Hematopoietic multipotent progenitor cell (in vitro differentiated cells): ENCODE results near the gene RUNX3. TPM values are rescaled to one million over a fixed set of nuclear protein-coding genes. Genes with fewer than 3 reads are reported as not detected.
A peak's percentile ranks its signal among the peaks of the same experiment; 100 is the strongest.

ENCODE experiments used
- DNase-seq, 3 donors: peaks; one replicate each; pipeline ENCODE4 v3.0.0-alpha.2; 2011 to 2015; ENCODE audit warnings: low read depth in 2 of 3, low spot score in 2 of 3
- total RNA-seq: library from RNA; depleted of rRNA; stranded (reverse); fragments of >200 nt; gene quantifications from one replicate; pipeline ENCODE4 v1.2.3, GENCODE V29; 2012

The RUNX3 gene
- total RNA-seq, 1 donor, result 22.9 TPM

DNA sequence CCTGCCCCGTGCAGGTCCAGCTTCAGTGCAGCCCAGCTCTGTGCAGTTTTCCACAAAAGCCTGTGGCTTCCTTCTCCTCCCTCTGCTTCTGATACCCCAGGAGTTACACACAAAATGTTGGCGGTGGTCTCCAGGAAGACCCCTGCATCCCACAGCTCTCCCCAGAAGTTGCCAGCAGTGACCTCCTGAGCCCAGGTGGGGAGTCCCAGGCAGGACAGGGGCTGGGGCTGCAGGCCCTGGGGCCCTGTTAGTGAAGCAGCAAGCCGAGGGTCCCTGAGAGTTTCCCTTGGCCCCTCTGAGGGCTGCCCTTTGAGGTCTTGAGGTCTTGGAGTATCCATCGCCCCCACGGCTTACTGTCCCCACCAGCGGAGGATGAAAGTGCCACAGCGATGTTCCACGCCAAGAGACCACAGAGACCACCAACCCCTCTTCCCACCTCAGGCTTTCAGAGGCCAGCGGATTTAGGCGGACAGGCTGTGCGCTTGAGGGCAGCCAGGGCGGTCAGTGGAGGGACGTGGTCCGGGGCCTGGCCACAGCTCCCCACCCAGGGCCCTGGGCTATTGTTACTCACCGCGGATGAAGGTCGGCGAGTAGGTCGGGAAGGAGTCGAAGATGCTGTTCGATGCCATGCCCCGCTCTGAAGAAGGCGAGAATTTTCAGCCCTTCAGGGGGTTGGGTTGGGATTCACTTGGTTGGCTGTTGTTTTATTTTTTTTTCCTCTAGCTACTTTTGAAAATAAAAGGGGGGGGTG, 34.0 kb upstream of the RUNX3 start:
- DNase-seq, result no peak

DNA sequence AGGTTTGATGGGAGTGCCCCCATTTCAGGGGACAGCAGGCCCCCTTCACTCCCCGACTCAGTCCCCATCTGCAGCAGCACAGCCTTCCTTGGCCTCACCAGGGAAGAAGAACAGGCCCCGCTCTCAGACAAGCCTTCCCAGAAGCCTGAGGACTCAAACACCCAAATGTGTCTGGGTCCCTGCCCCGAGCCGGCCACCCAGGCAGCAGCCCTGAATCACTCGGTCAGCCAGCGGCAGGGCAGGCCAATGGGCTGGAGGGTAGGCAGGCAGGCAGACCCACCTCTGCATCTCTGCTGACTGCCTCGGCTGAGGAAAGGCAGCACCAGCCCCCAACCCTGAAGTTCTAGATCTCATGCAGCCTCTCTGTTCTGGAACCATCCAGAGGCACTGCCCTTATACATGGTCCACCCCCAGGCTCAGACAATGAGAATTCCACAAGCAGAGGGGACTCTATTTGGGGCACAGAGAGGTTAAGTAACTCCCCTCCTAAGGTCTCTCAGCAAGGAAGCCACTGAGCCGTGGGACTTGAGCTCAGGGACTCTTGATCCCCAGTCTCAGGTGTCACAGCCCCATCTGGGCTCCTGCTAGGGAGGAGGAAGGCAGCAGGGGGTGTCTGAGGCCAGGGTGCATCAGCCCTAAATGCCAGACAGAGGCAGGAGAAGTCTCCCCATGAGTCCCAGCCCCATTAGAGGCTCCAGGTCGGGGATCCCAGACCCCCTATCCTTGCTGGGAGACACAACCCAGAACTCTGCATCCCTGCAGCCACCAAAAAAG, 33.2 kb upstream of the RUNX3 start:
- DNase-seq, result no peak

DNA sequence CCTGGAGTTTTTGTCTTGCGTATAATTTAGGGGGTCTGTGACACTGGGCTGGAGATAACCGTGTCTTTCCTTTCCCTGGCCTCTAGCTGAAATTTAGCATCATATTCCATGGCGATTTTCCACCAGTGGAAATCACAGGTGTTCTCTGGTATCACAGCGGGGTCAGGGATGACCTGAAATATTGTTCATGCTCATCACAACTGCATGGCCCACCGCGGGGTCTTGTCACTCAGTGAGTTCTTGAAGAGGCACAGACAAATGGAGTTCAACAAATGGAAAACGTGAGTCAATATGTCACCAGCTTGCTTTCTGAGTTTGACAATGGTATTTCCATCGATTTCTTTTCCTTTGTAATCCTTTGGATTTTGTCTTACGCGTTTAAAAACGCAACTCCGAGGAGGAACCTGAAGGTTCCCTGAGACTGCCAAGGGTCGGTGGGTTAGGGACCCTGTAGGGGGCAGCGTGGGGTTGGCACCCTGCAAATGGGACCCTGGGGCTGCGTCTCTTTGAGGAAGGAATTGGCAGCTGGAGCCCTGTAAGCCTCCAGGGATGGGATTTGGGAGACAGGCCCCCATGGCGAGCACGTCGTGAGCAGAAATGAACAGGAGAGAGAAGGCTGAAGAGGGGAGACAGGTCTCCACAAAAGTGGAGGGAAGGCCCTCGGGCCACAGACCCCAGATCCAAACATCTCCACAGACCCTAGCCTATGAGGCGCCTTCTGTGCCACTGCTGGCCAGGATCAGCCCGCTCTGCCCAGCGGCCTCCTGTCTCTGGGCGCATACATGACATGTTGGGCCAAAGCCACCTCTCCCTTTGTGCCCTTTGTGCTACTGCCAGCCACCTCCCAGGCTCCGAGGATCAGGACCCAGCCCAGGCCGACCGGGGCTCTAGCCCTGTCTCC, 32.1 kb upstream of the RUNX3 start:
- DNase-seq, result no peak

DNA sequence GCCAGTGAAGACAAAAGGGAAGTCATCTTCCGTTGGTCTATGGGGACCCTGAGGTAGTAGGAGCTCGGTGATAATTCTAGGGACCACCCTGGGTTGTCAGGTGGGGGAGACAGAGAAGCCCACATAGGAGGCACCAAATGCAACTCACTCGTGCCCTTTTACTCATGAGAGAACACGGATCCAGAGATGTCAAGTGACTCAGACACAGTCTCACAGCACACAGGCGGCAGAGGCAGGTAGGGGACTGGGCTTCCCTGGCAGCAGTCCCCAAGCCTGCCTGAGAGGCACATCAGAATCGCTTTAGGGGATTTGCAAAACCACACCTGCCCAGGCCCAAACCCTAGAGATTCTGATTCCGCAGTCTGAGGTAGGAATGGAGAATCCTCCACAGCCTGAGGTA, 31.3 kb upstream of the RUNX3 start:
- no peak for DNase-seq

DNA sequence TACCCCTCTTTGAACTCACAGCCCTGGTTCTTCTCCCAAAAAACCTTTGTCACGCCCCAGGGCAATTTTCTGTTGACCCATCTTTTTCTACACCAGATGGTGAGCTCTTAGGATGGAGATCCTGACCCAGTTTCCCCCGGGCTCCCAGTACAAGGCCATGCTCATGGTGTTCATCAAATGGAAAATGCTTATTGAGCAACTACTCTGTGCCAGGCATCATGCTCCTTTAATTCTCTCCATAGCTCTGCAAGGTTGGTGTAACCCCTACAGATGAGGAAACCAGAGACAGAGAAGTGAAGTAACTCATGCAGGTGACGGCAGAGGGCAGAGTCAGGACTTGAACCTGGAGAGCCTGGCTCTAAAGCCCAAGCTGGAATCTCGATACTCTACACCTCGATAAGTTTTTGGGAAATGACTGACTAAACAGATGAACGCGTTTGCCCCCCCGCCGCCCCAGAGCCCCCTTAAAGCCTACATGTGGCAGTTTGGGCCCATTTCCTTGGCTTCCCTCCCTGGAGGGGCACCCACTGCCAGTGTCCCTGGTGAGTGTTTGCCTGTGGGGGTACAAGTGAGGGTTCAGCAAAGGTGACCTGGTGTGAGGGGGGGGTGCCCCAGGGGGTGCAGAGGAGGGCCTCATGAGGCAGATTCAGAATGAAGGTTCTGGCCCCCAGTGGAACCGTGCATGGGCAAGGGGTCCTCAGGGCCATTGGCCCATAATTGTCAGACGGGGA, 30.2 kb upstream of the RUNX3 start:
- DNase-seq, result no peak

DNA sequence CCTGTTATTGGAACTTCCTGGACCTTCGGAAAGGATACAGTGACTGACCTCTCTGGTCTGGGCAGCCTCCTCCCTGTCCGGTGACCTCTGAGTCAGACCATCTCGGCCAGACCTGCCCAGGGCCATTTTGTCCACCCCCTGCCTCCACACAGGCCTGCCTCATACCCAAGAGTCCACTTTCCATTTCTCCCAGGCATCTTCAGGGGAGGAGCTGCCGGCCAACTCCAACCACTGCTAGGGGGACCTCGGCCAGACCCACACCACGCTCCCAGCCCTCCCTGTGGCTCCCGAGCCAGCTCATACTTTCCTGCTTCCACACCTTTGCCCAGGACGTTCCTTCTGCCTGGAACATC, 29.5 kb upstream of the RUNX3 start:
- no peak for DNase-seq

DNA sequence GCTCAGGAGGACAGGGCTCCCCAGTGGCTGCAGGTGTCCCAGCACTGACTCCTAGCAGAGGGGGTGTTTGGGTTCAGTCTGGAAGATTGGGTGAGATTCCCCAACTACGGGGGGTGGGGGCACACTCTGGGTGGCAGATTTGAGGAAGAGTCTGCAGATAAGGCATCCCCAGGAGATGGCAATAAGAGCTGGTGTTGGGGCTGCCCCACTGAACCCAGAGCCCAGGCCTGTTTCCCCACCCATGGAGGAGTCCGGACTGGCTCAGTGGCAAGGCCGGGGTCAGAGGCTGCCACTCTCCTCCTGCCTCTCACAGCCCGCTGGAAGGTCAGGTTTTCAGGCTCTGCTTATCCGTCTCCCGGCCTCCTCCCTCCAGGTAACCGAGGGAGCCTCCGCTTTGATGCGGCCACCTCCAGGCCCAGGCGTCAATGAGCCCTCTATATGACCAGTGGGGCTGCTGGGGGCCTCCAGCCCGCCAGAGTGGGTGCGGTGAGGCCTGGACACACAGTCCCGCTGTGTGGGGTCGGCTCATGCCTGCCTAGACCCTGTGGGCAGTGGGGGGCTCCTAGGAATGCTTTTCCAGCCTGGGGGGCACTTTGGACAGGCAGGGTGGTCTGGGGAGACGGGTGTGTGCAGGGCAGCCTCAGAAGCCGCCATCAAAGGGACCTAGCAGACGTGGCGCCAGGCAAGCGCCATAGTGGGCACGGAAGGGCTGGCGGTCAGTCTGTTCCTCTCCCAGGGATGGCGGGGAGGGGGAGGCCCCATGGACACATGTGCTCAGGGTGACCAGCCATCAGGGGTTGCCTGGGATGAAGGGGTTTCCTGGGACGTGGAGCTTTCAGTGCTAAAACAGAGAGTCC, 28.9 kb upstream of the RUNX3 start:
- DNase-seq, result no peak

DNA sequence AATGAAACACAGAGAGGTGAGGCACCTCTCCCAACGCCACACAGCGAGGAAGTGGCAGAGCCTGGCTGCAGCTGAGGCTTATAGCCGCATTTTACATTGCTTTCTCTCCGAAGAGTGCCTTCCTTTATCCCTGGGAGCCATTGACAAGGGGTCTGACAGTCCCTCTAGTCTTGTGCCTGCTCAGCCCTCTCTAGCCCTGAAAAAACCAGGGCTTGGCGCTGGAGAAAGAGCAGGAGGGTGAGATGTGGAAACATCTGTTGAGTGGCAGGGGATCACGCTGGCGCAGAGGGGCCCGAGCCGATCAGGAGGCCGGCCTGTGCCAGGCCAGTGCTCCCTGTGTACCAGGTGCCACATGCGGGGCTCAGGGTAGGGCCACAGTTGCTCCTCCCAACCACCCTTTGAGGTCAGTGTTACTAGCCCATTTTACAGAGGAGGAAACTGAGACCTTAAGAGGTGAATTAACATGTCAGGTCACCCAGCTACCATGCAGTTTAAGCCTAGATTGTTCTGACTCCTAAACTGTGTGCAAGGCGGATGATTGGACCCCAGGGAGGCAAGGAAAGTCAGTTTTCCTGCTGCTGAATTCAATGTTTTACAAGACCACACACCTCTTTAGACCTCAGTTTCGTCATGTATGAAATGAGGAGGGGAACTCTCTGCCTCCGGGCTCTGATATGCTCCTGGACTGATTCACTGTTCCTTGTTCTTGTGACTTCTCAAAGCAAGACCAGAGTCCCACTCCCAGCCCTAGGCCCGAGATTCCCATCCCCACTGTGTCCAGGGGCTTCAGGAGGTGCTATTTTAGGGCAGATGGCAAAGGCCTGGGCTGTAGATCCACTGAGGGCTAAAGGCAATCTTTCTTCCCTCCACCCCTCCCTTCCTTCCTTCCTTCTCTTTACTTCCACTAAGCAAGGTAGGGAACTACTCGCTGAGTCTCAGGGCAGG, 28.0 kb upstream of the RUNX3 start:
- no peak for DNase-seq

DNA sequence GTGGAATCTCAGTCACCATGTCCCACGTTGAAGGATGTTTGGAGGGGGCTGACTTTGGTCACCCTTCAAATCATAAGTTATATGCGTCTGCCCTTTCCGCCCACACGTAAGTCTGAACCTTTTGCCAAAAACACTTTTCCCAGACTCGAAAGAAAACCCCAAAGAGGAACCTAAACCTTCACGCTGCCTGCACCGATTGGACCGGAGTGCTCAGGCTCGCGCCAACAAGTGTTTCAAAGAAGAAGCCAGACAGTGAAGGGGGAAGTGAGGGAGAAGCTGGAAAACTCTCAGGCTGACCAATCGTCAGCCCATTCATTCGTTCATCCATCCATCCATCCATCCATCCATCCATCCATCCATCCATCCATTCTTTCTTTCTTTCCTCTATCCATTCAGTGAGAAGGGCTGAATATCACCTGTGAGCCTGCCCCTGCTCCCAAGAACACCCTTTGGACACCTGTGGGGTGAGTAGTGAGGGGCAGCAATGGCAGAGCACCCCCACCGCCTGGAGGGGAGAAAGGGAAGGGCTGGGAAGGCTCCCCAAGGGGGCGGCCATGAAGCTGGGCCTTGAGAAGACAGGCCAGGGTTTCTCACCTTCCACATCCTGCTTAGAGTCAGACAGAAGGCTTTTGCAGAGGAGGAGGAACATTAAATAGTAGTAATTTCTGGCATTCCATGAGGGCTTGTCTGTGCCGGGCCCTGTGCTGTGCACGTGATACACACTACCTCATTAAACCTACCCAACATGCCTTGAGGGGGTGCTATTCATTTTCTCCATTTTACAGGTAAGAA, 27.1 kb upstream of the RUNX3 start:
- DNase-seq, result peak in 1 of 3 donors; percentile 58

DNA sequence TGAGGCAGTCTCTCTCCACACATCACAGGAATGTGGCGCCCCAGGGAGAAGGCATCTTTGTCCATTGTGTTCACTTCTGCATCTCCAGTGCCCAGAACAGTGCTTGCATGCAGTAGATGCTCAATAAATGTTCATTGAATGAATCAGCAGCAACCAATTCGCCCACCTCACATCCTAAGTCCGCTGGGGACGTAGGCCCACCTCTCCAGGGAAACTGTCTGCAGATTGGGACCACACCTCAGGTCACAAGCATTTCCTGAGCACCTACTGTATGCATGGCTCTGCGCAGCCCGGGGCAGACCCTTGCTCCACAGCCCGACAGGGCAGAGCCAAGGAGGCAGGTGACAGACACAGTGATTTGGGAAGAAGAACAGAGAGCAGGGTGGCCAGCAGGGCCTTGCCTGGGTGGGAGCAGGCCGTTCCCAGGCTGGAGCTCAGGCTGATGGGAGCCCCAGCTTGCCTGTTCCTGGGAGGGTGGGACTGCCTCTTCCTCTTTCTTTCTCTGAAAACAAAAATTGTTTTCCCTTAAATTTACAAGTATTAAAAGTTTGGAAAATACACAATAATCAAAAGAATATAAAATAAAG, 25.8 kb upstream of the RUNX3 start:
- no peak for DNase-seq

DNA sequence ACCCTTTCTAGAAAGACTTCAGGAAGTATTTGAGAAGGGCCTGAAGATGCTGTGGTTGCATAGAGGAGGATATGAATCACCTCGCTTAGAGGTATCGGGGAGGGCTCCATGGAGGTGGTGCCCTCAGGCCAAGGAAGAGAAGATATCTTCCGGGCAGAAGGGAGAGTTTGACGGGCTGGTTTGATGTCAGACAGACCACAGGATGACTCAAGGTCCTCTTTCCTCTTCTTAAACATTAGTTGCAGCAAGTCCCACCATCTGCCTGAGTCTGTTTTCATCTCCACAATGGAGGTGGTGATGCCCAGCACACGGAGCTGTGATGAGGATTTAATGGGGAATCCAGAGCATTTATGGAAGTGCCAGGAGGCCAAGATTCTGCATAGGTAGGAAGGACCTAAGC, 25.1 kb upstream of the RUNX3 start:
- peak in 2 of 3 donors; percentile 56 to 59 for DNase-seq

DNA sequence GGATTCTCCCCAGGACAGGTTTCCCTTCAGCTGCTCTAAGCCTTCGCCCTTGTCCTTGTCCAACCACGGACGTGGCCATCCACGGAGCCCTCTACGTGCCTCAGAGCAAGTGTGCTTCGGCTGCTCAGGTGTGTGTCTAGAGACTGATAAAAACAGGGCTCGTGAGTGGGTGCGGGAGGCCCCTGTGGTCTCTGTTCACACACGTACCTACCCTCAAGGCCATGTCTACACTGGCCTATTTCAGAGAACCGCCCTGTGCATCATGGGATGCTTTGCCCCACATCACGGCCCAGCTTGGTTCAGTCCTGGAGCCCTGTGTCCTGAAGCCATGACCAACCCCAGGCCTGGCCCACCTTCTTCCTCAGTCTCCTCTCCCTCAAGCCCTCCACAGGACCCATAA, 24.6 kb upstream of the RUNX3 start:
- no peak for DNase-seq

DNA sequence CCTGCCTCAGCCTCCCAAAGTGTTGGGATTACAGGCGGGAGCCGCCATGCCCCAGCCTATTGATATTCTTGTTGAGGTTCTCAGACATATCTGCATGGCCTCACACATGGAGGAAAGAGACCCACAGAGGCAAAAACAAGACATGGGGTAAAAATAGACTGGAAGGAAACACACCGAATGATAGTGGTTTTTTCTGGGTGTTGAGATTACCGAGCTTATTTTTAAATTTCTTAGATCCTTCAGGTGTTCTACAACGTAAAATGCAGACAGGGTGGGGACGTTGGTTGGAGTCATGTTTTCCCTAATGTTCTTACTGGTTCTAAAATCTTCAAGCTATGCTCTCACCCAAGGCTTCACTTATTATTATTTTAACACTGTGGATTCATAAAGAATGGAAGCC, 23.9 kb upstream of the RUNX3 start:
- no peak for DNase-seq

DNA sequence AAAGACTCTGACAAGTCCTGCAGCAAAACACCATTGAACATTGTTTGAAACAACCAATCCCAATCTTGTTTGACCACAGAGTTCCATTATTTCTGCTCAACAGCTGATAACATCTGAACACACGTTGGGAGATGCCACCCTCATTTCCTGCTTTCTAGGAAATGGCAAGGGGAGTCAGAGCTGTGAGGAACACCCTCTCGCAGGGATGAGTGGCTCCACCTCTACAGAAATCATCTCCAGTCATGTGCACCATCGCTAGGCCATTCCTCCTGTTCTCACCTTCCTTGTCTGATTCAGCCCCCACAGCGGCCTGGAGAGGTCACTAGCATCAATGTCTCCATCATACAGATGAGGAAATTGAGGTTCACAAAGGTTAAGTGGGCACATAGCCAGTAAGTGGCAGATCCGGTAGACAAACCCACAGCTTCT, 22.4 kb upstream of the RUNX3 start:
- no peak for DNase-seq

DNA sequence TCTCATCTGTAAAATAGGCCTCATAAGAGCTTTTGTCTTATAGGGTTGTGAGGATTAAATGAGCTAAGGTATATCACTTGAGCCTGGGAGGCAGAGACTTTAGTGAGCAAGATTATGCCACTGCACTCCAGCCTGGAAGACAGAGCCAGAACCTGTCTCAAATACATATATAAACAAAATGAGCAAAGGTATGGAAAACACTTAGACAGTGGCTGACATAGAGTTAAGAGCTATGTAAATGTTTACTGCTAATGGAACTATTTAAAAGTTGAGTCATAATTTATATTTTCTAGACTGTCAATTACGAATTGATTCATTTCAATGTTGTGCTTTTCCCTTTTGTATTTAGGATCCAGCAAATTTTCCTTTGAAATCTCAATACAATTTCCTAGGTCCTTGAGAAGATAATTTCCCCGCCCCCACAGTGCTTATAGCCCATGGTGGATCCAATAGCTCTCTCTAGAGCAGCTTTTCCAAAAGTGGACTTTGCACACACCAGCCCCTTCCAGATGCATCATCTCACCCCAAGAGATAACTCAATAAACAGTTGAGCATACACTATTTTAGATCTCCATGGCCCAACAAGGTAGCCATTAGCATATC, 21.8 kb upstream of the RUNX3 start:
- DNase-seq, result no peak

DNA sequence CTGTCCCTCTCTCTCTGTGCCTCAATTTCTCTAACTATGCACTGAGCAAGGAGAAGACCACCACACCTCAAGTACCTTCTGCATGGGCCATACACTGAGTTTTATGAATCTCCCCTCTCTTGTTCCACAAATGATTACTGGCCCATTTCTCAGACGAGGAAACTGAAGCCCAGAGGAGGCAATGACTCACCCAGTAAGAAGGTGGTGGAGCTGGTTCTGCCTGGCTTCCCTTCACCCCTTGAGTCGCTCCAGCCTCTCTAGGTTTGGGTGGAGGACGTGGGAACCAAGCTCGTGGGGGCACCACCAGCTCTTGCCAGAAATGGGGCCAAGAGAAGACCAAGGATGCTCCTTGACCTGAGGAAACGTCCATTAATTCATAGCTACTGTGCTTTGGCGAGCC, 21.3 kb upstream of the RUNX3 start:
- no peak for DNase-seq

DNA sequence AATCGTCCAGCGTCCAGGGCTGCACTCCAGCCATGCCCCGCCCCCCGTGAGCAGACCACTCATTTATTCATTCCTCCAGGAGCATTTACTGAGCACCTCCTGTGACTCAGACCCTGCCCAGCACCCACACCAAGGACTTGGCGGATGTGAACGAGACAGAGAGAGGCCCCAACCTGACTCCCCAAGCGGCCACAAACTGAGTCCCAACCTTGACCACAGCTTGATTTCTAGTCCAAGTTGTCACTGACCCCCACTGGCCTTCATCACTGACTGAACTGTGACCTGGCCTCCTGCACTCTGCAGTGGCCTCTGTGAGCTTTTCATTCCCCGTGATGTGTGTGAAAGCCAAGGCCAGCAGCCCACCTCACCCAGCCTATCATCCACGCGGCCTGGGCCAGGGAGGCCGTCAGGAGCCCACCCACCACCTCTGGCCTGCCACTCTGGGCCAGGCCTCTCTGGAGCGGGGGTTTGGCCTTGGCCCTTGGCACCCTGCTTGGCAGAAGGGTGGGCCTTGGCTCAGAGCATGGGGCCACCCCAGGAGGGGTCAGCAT, 19.3 kb upstream of the RUNX3 start:
- no peak for DNase-seq
